ENCODE data around the gene C3orf18. TPM values are rescaled to one million over a fixed set of nuclear protein-coding genes. Genes with fewer than 3 reads are reported as not detected.

The C3orf18 gene
- total and polyA plus RNA-seq, 3 donors from 2014 or later, result 14.9 to 28.8 (median 21.0) TPM

GRCh38 chr3:50610181-50610971 lies 42.8 kb upstream of the C3orf18 start:
- intact Hi-C loops (cut with DNase I; ENCODE audit: low total_unique reads), result loop anchor here (5.0 kb wide), 1 partner anchor 38 kb away; no protein-coding TSS in a partner anchor
- Histone ChIP-seq H3K9me3 (no peaks in the 10 kb centered on the region), H3K4me1 (peaks cover 42% of the 10 kb centered on the region), H3K27ac (peak overlapping the region in 1 of 2 donors; percentile 84), H3K4me3 (peak overlapping the region; percentile 61 to 76), H3K27me3 (no peaks in the 10 kb centered on the region), H3K36me3 (ENCODE audit: low read depth, missing control alignments) (no peaks in the 10 kb centered on the region)
- 72 to 73% methylated on average over 5 to 6 of the region's 6 CpGs for WGBS, 2 donors
- TF ChIP-seq CTCF (IDR thresholded peaks at IDR 0.05), result no peak
- no peak for TF ChIP-seq POLR2A (IDR thresholded peaks at IDR 0.05)
- DNase-seq, result no peak

GRCh38 chr3:50609763-50610085 lies 42.2 kb upstream of the C3orf18 start:
- intact Hi-C loops (cut with DNase I; ENCODE audit: low total_unique reads), result loop anchor here (5.0 kb wide), 1 partner anchor 37 kb away; no protein-coding TSS in a partner anchor
- Histone ChIP-seq H3K9me3 (no peaks in the 10 kb centered on the region), H3K36me3 (ENCODE audit: low read depth, missing control alignments) (no peaks in the 10 kb centered on the region), H3K4me1 (peaks cover 48% of the 10 kb centered on the region), H3K27ac (no peak overlapping the region), H3K27me3 (no peaks in the 10 kb centered on the region), H3K4me3 (no peak overlapping the region)
- no peak for TF ChIP-seq POLR2A (IDR thresholded peaks at IDR 0.05)
- no peak for TF ChIP-seq CTCF (IDR thresholded peaks at IDR 0.05)
- DNase-seq, result no peak
- 92 to 93% methylated on average over 3 of the region's 3 CpGs for WGBS, 2 donors

- Histone ChIP-seq H3K9me3 (no peaks in the 10 kb centered on the region), H3K27me3 (no peaks in the 10 kb centered on the region), H3K4me1 (peaks cover 53% of the 10 kb centered on the region), H3K36me3 (ENCODE audit: low read depth, missing control alignments) (no peaks in the 10 kb centered on the region), H3K27ac (no peak overlapping the region), H3K4me3 (no peak overlapping the region)
- WGBS, 2 donors, result 87 to 90% methylated on average over 5 of the region's 5 CpGs
- intact Hi-C loops (cut with DNase I; ENCODE audit: low total_unique reads), result no loop called here
- DNase-seq, result no peak
- TF ChIP-seq CTCF (IDR thresholded peaks at IDR 0.05) (no peak), POLR2A (IDR thresholded peaks at IDR 0.05) (no peak)
Measured at GRCh38 chr3:50609071-50609762, 41.7 kb upstream of the C3orf18 start.

GRCh38 chr3:50608278-50608677 lies 40.7 kb upstream of the C3orf18 start:
- Histone ChIP-seq H3K27ac (no peak overlapping the region), H3K9me3 (no peaks in the 10 kb centered on the region), H3K36me3 (ENCODE audit: low read depth, missing control alignments) (no peaks in the 10 kb centered on the region), H3K4me3 (no peak overlapping the region), H3K4me1 (peaks cover 55% of the 10 kb centered on the region), H3K27me3 (no peaks in the 10 kb centered on the region)
- intact Hi-C loops (cut with DNase I; ENCODE audit: low total_unique reads), result no loop called here
- no peak for DNase-seq
- TF ChIP-seq CTCF (IDR thresholded peaks at IDR 0.05) (no peak), POLR2A (IDR thresholded peaks at IDR 0.05) (no peak)
- 82 to 95% methylated on average over 4 to 7 of the region's 7 CpGs for WGBS, 2 donors

Measured in testis (tissue), 3 donors.